Measurements from ENCODE around the gene PHIP.

Gene PHIP

DNA sequence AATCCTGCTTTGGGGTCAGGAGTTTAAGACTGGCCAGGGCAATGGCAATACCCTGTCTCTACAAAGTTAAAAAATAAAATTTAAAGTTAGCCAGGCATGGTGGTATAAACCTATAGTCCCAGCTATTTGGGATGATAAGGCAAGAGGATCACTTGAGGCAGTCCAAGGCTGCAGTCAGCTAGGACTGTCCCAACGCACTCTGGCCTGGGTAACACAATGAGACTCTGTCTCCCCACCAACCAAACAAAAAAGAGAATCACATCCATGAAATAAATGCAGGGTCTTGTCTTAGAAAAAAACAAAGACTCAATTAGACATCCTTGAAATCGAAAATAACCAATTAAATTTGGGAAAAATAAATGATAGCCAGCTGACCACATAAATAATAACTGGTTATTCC, 88.9 kb downstream of the PHIP start:
- H3K4me3 ChIP-seq (ENCODE audit: low read depth, low read length), result no peak overlapping the region
- TF ChIP-seq, protein P1, sequence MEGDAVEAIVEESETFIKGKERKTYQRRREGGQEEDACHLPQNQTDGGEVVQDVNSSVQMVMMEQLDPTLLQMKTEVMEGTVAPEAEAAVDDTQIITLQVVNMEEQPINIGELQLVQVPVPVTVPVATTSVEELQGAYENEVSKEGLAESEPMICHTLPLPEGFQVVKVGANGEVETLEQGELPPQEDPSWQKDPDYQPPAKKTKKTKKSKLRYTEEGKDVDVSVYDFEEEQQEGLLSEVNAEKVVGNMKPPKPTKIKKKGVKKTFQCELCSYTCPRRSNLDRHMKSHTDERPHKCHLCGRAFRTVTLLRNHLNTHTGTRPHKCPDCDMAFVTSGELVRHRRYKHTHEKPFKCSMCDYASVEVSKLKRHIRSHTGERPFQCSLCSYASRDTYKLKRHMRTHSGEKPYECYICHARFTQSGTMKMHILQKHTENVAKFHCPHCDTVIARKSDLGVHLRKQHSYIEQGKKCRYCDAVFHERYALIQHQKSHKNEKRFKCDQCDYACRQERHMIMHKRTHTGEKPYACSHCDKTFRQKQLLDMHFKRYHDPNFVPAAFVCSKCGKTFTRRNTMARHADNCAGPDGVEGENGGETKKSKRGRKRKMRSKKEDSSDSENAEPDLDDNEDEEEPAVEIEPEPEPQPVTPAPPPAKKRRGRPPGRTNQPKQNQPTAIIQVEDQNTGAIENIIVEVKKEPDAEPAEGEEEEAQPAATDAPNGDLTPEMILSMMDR (IDR thresholded peaks at IDR 0.05; ENCODE audit: insufficient read depth, low read depth, low read length, missing control alignments), result no peak
- DNase-seq (ENCODE audit: low read depth), result no peak

GRCh38 chr6:78986161-78986560, 91.9 kb downstream of the PHIP start:
- TF ChIP-seq, protein P1 (IDR thresholded peaks at IDR 0.05; ENCODE audit: insufficient read depth, low read depth, low read length, missing control alignments), result no peak
- no peak for DNase-seq (ENCODE audit: low read depth)
- H3K4me3 ChIP-seq (ENCODE audit: low read depth, low read length), result no peak overlapping the region

- DNase-seq (ENCODE audit: low read depth), result no peak
- no peak overlapping the region for H3K4me3 ChIP-seq (ENCODE audit: low read depth, low read length)
- TF ChIP-seq, protein P1 (IDR thresholded peaks at IDR 0.05; ENCODE audit: insufficient read depth, low read depth, low read length, missing control alignments), result no peak
These were observed 93.7 kb downstream of the PHIP start for GRCh38 chr6:78984225-78984950.

DNA sequence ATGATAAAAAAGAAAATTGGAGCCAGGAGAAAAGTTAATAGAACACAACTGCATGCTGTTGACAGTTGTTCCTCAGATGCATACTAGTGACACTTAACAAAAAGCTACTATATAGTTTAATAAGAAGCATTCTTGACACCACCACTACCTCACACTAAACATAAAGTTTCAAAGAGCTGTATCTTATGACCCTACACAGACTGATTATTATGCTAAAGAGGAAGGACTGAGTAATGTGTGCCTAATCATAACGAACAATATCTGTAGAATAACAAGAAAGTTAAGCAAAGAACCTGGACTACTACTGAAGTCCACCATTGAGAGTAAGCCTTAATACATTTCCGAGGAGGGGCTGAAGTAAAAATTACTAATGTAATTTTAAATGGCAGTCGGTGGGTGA, 110.9 kb downstream of the PHIP start:
- no peak for DNase-seq (ENCODE audit: low read depth)
- TF ChIP-seq, protein P1 (IDR thresholded peaks at IDR 0.05; ENCODE audit: insufficient read depth, low read depth, low read length, missing control alignments), result no peak

DNA sequence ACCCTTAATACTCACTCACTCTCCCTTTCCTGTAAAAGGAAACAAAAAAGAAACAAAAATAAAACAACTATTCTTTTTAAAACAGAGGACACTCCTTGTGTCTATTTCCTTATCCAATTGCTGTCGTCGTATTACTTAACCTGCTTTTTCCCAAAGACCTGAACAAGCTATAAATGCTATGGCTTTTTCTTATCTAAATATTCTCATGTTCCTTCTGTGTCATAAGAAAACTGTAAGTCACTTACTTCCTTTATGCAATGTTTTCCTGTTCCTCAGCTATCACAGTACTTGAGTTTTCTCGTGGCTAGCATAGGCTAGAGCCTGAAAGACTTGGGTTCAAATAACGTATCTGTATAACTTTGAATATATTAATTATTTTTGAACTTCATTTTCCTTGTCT, 111.5 kb downstream of the PHIP start:
- TF ChIP-seq, protein P1 (IDR thresholded peaks at IDR 0.05; ENCODE audit: insufficient read depth, low read depth, low read length, missing control alignments), result no peak
- H3K4me3 ChIP-seq (ENCODE audit: low read depth, low read length), result no peak overlapping the region

More for the DNA sequence above, 110.9 kb downstream of the PHIP start:
- no peak overlapping the region for H3K4me3 ChIP-seq (ENCODE audit: low read depth, low read length)

DNA sequence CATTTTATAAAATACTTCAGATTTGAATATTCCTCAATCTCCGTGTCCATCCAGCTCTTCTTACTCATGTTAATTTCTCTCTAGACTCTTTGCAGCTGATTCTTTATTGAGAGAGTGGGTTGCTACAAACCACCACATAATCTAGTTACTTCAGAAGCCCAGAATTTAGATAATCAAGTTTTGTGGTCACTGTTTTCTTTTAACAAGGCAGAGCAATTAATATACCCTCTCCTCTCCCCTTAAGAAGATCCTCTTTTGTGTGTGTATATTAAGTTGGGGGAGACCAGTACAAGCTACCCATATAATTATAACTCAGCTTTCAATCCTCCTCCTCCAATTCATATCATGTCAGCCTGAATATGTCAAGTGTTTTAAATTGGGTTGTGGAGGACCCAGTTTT, 115.6 kb downstream of the PHIP start:
- TF ChIP-seq, protein P1 (IDR thresholded peaks at IDR 0.05; ENCODE audit: insufficient read depth, low read depth, low read length, missing control alignments), result no peak
- no peak for DNase-seq (ENCODE audit: low read depth)
- no peak overlapping the region for H3K4me3 ChIP-seq (ENCODE audit: low read depth, low read length)

More for the DNA sequence above, 111.5 kb downstream of the PHIP start:
- no peak for DNase-seq (ENCODE audit: low read depth)

DNA sequence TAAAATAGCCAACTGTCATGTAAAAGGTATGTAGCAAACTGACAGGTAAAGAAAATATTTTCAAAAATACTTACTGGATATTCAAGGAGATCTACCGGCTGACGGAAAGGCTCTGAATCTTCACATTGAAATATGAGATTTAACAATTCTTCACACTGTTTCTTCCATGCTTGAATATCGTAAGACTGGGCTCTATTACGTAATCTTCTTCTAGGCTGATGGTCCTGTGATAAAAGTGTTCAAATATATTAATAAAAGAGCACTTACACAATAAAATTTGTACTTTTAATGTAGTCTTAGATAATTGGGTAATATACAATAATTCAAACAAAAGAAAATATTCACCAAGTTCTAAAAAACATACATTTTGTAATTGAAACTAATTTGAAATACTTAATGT, 123.3 kb downstream of the PHIP start:
- TF ChIP-seq, protein P1 (IDR thresholded peaks at IDR 0.05; ENCODE audit: insufficient read depth, low read depth, low read length, missing control alignments), result no peak
- no peak overlapping the region for H3K4me3 ChIP-seq (ENCODE audit: low read depth, low read length)
- no peak for DNase-seq (ENCODE audit: low read depth)

All from GM12865 (cell line).